Uterus (tissue), 4 donors: Measurements from ENCODE around the gene SH2D4B. TPM values are rescaled to one million over a fixed set of nuclear protein-coding genes. Genes with fewer than 3 reads are reported as not detected.

Experiments used
- DNase-seq, 2 donors: peaks; one replicate each; pipeline ENCODE4 v3.0.0-alpha.2; 2019 to 2020
- H3K27ac ChIP-seq, 2 donors: fragments of 200-600 bp; sonication (generic); 1 replicate in 1 of 2; 2 replicates in 1 of 2; pipeline ENCODE4 v1.5.1; 2016 to 2018
- H3K27me3 ChIP-seq, 2 donors: fragments of 200-600 bp; sonication (generic); one replicate each; pipeline ENCODE4 v1.5.1; 2018 to 2019; ENCODE audit warnings: control low read depth in 1 of 2
- H3K36me3 ChIP-seq, 2 donors: fragments of 200-600 bp; sonication (generic); one replicate each; pipeline ENCODE4 v1.5.1; 2019; ENCODE audit warnings: control low read depth in 1 of 2
- H3K4me1 ChIP-seq, 2 donors: fragments of 200-600 bp; sonication (generic); one replicate each; pipeline ENCODE4 v1.5.1; 2018 to 2019; ENCODE audit warnings: control low read depth in 1 of 2
- H3K4me3 ChIP-seq, 2 donors: fragments of 200-600 bp; sonication (generic); 1 replicate in 1 of 2; 2 replicates in 1 of 2; pipeline ENCODE4 v1.5.1; 2018 to 2019; ENCODE audit warnings: mild to moderate bottlenecking in 1 of 2
- H3K9me3 ChIP-seq, 2 donors: fragments of 200-600 bp; sonication (generic); one replicate each; pipeline ENCODE4 v1.5.1; 2019; ENCODE audit warnings: control low read depth in 1 of 2
- POLR2A ChIP-seq, 2 donors: fragments of 450-650 bp; IDR thresholded peaks; one replicate each; pipeline ENCODE4 v1.6.1; 2016; ENCODE audit warnings: antibody characterized with exemption in 2 of 2, mild to moderate bottlenecking in 1 of 2, moderate library complexity in 1 of 2
- intact Hi-C: fragments of 100-400 bp; cut with DNase I; formaldehyde crosslinking; loops from one replicate; pipeline ENCODE4 v1.15.1; 2023; ENCODE audit warnings: low total_unique reads
- total RNA-seq, 4 donors: library from RNA; depleted of rRNA in 3 of 4; stranded (reverse); fragments of >200 nt in 3 of 4; gene quantifications; one replicate each; pipeline versions ENCODE4 v1.1.0 to v1.2.4, GENCODE V29; 2014 to 2023
- TF ChIP-seq, protein P1 (sequence below), 4 experiments: fragments of 200-600 bp in 2 of 4; fragments of 450-650 bp in 2 of 4; sonication (generic) in 2 of 4; IDR thresholded peaks; one replicate each; pipeline ENCODE4 v1.5.1; 2016 to 2019; ENCODE audit warnings: antibody characterized with exemption in 4 of 4, mild to moderate bottlenecking in 2 of 4, moderate library complexity in 1 of 4
- donor health status: DM: yes; HTN: yes; CAD: no.

The SH2D4B gene
- total RNA-seq, 4 donors from 2014 or later: 0.40 to 1.4 TPM; not detected in 2

DNA sequence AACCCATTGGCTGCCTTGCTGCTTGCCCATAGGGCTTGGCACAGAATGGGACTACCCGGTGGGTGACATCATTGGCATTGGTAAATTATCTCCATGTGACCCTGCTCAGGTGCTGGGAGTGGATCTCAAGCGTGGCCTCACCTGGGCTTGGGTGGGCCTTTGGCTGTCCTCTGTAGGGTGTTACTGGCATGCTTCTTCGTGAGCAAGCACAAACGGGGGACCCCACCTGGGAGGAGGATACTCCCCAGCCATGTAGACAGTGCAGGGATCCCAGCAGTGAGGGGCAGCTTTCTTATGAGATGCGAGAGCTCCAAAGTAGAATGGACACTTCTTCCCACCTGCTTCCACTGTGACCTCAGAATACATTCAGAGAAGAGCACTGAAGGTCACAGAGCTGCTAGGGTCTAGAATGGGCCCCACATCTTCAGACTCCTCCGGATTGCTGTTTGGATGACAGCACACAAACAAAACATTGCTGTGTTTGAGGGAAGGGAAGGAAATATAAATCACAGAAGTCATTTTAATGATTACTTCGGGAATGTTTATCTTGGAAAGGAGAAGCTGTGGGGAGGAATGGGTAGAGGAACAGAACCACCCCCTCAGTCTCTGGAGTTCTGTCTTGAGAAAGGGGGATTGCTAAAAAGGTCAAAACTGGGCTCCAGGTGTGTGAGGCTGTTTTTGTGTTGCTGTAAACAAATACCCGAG, 75.9 kb downstream of the SH2D4B start:
- no peak for DNase-seq
- Histone ChIP-seq H3K4me3 (no peak overlapping the region), H3K27me3 (no peaks in the 10 kb centered on the region), H3K36me3 (no peaks in the 10 kb centered on the region), H3K27ac (no peak overlapping the region), H3K9me3 (no peaks in the 10 kb centered on the region), H3K4me1 (peaks cover 0 to 3% of the 10 kb centered on the region in 2 donors)
- TF ChIP-seq, protein P1, sequence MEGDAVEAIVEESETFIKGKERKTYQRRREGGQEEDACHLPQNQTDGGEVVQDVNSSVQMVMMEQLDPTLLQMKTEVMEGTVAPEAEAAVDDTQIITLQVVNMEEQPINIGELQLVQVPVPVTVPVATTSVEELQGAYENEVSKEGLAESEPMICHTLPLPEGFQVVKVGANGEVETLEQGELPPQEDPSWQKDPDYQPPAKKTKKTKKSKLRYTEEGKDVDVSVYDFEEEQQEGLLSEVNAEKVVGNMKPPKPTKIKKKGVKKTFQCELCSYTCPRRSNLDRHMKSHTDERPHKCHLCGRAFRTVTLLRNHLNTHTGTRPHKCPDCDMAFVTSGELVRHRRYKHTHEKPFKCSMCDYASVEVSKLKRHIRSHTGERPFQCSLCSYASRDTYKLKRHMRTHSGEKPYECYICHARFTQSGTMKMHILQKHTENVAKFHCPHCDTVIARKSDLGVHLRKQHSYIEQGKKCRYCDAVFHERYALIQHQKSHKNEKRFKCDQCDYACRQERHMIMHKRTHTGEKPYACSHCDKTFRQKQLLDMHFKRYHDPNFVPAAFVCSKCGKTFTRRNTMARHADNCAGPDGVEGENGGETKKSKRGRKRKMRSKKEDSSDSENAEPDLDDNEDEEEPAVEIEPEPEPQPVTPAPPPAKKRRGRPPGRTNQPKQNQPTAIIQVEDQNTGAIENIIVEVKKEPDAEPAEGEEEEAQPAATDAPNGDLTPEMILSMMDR (IDR thresholded peaks at IDR 0.05): no peak
- no peak for TF ChIP-seq POLR2A (IDR thresholded peaks at IDR 0.05)
- intact Hi-C loops: no loop called here

DNA sequence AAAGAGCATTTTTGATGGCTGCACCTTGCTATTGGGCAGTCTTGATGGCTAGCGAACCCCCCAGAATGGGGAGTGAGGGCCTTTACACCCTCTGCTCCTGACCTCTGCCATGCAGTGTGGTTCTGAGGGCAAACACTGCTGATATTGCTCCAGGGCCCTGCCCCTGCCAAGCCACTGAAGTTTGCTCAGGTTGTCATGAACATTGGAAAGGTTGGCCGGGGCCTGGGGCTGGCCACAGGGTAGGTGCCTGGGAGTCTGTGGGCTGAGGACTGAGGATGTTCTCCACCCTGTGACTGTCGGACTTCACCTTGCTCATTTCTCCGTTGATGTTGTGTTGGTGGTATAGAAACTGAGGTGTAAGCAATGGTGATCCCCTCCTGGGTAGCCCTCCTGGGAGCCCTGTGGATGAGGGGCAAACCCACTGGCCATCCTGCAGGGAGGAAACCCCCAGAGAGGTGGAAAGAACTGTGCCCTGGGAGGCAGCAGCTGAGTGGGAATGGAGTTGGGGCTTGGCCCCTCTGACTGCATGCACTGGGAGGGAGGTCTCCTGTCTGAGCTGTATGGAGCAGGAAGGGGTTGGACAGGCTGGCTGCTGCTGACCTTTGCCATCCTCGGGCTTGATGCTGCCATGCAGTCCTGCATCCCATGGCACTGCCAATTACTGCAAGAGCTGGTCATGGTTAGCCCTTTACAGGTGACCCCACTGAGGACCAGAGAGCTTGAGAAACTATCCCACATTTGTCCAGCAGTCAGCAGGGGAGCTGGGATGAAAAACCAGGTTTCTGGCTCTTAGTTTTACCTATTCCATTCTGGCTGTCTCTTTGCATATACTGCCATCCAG, 77.1 kb downstream of the SH2D4B start:
- TF ChIP-seq POLR2A (IDR thresholded peaks at IDR 0.05): no peak
- TF ChIP-seq, protein P1 (IDR thresholded peaks at IDR 0.05): no peak

GRCh38 chr10:80617807-80618206, 80.1 kb downstream of the SH2D4B start:
- intact Hi-C loops: no loop called here
- Histone ChIP-seq H3K4me1 (peaks cover 0 to 3% of the 10 kb centered on the region in 2 donors), H3K27me3 (no peaks in the 10 kb centered on the region), H3K27ac (no peak overlapping the region), H3K4me3 (no peak overlapping the region), H3K9me3 (no peaks in the 10 kb centered on the region), H3K36me3 (no peaks in the 10 kb centered on the region)
- TF ChIP-seq, protein P1 (IDR thresholded peaks at IDR 0.05): no peak
- TF ChIP-seq POLR2A (IDR thresholded peaks at IDR 0.05): no peak
- DNase-seq: no peak

More for the DNA sequence above, 77.1 kb downstream of the SH2D4B start:
- Histone ChIP-seq H3K27ac (no peak overlapping the region), H3K9me3 (no peaks in the 10 kb centered on the region), H3K36me3 (no peaks in the 10 kb centered on the region), H3K4me3 (no peak overlapping the region), H3K4me1 (peaks cover 0 to 3% of the 10 kb centered on the region in 2 donors), H3K27me3 (no peaks in the 10 kb centered on the region)
- intact Hi-C loops: no loop called here
- DNase-seq: no peak

- H3K9me3 ChIP-seq: no peaks in the 10 kb centered on the region
- no peaks in the 10 kb centered on the region for H3K36me3 ChIP-seq
- H3K27me3 ChIP-seq: no peaks in the 10 kb centered on the region
- H3K4me1 ChIP-seq: peaks cover 0 to 1% of the 10 kb centered on the region in 2 donors
- no peak overlapping the region for H3K4me3 ChIP-seq
- TF ChIP-seq, protein P1 (IDR thresholded peaks at IDR 0.05): no peak
- no peak for TF ChIP-seq POLR2A (IDR thresholded peaks at IDR 0.05)
- no peak overlapping the region for H3K27ac ChIP-seq
- intact Hi-C loops: no loop called here
- DNase-seq: no peak
These were observed 81.3 kb downstream of the SH2D4B start for GRCh38 chr10:80619036-80619435.

GRCh38 chr10:80622153-80622552, 84.5 kb downstream of the SH2D4B start:
- no peak overlapping the region for H3K4me3 ChIP-seq
- no peaks in the 10 kb centered on the region for H3K27me3 ChIP-seq
- TF ChIP-seq, protein P1 (IDR thresholded peaks at IDR 0.05): no peak
- no peak for TF ChIP-seq POLR2A (IDR thresholded peaks at IDR 0.05)
- H3K9me3 ChIP-seq: no peaks in the 10 kb centered on the region
- DNase-seq: no peak
- no peaks in the 10 kb centered on the region for H3K36me3 ChIP-seq
- no peaks in the 10 kb centered on the region for H3K4me1 ChIP-seq
- H3K27ac ChIP-seq: no peak overlapping the region
- intact Hi-C loops: no loop called here
